GM18858 (cell line): Measurements from ENCODE around the gene ALDH3B2.
"Not testable (repeated sequence)": the region's sequence is repeated elsewhere in the genome, so short reads cannot be mapped to it uniquely, and the experiment has no call there.

Source experiments
- ATAC-seq: cut with Tn5 transposase; IDR thresholded peaks from one replicate; pipeline ENCODE4 v1.9.1; 2021; ENCODE audit not compliant: unreplicated experiment

The ALDH3B2 gene

DNA sequence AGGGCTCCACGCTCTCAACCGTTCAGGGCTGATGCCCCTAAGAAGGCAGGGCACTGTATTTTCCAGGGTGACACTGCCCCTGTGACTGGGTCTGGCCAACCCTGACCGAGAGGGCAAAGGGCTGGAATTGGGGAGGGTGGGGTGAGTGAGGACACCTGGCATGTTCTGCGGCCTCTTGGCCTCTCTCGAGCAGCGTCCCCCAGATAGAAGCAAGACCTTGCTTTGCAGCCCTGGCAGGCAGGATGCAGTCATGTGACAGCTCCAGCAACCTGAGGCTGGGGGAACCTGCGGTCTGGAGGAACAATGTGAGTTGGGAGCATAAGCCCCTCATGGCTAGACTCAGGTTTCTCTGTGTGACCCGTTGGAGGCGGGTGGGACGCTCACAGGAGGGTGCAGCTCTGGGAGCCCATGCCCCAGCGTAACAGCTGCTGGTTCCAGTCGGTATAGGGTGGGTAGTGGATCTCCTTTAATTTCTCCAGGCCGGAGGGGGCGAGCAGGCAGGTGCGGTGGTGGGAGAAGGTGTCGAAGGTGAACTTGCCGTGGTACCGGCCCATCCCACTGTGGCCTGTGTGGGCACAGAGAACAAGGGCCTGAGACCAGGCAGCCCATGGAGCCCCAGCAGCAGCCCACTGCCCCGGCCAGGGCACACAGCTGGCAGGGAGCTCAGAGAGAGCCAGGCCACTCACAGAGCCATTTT is 11.4 kb downstream of the ALDH3B2 start:
- no peak for ATAC-seq

DNA sequence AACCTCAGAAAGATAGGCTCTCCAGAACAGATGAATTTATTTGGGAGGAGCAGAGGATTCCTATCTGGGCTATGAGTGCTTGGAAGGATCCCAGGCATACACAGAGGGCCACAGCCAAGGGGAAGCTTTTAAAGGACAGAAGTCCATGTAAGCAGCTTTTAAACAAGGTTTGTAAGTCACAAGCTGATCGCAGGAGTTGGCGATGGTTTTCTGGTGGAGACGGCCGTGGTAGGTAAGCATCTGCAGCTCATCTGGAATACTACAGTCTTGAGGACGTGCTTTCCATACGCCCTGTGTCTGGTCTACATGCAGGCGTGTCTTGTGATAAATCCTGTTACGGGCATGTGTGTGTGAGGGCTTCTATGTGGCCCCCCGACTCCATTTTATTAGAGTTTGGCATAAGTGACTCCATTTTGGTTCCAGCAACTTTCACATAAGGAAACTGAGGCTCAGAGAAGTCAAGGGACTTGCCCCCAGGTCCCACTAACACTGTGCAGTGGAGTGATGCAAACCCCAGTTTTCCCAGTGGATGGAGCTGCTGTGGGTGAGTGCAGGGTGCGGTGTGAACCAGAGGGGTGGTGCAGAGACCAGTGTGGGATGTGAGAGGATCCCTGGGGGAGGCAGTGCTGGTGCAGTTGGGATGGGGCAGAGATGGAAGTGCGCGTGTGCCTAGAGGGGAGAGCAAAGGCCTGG is 12.1 kb downstream of the ALDH3B2 start:
- ATAC-seq = no peak

DNA sequence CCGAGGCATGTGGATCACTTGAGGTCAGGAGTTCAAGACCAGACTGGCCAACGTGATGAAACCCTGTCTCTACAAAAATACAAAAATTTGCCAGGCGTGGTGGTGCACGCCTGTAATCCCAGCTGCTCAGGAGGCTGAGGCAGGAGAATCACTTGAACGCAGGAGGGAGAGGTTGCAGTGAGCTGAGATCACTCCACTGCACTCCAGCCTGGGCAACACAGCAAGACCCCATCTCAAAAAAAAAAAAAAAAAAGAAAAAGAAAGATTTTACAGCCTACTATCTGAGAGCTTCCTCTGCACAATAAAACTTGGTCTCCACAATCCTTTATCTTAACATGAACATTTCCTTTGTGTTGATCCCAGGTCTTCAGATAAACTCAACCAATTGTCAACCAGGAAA is 13.7 kb downstream of the ALDH3B2 start:
- ATAC-seq = not testable (repeated sequence)

DNA sequence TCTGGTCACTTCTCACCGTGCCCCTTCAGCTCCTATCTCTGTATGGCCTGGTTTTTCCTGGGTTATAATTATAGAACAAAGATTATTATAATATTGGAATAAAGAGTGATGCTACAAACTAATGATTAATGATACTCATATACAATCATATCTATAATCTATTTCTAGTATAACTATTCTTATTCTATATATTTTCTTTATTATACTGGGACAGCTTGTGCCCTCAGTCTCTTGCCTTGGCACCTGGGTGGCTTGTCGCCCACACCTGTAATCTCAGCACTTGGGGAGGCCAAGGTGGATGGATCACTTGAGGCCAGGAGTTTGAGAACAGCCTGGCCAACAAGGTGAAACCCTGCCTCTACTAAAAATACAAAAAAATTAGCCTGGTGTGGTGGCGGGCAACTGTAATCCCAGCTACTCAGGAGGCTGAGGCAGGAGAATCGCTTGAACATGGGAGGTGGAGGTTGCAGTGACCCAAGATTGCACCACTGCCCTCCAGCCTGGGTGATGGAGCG is 14.7 kb downstream of the ALDH3B2 start:
- not testable (repeated sequence) for ATAC-seq

DNA sequence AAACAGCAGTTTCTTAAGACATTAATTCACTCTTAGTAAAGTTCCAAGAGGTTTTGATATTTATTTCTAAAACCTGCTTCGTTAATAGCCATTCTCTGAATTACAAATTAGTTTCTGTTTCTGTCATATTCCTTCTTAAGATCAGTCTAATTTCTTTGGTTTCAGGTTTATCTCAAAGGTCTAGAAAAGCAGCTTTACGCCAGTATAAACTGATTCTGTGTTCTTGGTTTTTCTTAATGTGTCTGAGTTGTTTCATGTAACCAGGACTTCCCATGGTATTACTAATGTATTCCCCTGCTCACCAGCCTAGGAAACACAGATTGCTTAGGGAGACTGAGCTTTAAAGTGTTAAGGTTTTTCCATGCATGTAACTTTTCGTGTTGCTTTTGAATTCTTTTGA is 17.1 kb downstream of the ALDH3B2 start:
- no peak for ATAC-seq

DNA sequence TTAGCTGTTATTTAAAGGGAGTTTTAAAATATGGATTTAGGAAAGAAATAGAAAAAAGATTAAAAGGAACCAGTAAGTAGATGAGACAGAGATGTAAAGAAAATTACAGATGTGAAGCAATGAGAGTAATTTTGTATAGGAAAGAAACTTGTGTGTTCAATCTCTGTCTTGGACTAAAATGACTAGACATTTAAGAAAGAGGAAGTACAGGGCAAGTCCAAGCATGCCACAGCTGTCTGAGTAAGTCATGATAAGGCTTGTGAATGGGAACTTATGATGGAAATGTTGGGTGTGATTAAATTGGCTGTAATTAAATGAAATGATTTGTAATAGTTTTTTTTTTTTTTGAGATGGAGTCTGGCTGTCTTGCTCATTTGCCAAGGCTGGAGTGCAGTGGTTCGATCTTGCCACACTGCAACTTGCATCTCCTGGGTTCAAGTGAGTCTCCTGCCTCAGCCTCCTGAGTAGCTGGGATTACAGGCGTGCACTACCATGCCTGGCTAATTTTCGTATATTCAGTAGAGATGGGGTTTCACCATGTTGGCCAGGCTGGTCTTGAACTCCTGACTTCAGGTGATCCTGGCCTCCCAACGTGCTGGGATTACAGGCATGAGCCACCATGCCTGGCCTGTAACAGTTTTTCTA is 18.0 kb downstream of the ALDH3B2 start:
- ATAC-seq = no peak

DNA sequence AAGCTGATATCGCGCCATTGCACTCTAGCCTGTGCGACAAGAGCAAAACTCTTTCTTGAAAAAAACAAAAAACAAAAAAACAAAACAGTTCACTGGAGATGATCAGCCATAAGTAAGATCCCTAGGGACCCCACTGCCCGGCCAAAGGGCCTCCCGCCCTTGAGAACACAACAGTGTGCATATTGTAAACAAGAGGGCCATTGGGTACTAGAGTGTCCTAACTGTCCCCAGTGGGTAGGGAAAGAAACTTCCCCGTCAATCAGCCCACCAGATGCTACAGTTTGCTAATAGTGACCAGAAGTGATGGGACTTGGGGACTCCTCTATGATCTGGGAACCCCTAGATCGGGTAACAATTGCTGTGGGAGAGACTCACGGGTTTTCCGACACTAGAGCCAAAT is 20.2 kb downstream of the ALDH3B2 start:
- no peak for ATAC-seq

DNA sequence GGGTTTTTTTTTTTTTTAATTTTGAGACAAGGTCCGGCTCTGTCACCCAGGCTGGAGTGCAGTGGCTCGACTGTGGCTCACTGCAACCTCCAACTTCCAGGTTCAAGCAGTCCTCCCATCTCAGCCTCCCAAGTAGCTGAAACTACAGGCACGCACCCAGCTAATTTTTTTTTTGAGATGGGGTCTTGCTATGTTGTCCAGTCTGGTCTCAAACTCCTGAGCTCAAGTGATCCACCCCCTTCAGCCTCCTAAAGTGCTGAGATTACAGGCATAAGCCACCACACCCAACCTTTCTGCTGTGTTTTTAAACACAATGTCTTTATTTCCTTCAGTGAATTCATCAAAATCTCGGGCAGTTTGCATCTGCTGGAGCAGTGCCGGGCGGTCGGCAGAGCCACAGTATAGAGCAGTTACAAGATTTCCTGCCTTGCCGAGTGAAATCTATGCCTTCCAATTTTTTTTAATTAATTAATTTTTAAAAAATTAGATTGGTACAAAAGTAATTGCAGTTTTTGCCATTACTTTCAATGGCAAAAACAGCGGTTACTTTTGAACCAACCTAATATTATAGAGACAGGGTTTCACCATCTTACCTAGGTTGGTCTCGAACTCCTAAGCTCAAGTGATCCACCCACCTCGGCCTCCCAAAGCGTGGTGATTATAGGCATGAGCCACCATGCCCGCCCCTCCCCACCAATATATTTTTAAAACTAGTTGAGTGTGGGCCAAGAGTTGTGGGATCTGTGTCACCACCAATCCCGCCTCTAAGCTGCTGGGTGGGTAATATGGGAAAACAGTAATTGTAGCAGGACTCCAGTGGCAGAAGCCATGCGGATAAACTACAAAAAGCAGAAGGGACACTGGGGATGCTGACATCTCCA is 21.2 kb downstream of the ALDH3B2 start:
- no peak for ATAC-seq

DNA sequence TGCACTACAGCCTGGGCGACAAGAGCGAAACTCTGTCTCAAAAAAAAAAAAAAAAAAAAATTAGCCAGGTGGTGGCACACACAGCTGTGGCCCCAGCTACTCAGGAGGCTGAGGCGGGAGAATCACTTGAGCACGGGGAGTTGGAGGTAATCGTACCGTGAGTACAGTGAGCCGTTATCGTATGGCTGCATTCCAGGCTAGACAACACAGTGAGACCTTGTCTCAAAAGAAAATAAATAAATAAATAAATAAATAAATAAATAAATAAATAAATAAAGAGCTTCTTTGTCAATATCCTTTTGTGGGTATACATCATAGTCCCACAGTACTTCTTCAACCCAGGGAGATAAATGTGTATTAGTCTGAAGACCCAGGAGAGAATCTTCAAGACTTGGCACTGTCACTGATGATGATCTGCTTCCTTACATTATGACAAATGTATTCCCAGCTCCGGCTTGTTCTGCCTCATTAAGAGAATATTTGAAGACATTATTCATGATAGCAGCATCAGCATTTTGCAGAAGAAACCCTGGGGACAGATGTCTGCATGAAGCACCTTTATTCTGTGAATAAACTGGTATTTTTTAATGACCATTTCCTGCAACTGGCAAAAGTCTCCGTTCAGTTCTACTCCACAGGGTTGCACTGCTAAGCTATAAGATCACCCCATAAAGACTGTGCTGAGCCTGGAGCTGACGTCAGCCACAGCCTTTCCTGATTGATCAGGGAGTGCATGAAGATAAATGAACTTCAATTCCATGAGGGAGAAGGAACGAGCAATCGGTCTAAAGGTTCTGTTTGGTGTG is 22.2 kb downstream of the ALDH3B2 start:
- ATAC-seq = no peak

DNA sequence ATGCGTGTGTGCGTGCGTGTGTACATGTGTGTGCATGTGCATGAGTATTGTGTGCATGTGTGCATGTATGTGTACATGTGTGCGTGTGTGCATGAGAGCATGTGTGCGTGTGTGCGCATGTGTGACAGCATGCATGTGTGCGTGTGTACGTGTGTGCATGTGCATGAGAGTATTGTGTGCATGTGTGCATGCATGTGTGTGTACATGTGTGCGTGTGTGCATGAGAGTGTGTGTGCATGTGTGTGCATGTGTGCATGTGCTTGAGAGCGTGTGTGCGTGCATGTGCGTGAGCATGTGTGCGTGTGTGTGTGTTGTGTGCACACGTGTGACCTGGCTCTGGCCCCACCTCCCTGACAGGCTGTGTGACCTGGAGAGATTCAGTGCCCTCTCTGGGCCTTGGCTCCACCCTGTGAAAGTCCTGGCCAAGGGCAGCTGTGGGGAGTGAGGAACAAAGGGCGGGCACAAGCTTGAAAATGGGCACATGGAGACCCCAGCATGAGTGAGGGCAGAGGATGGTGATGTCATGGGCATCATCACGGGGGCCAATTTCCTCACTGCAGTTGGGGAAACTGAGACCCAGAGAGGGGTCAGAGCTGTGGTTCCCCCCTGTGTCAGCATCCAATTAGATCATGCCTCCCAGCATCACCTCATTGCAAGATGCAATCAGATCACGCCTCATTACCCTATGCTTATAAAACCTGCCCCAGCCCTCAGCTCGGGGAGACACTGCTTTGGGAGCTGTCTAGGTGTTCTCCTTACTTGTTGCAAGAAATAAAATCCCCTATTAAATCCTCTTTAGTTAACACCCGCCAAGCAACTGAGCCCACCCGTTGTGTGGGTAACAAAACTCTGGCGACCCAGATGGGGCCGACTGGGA is 24.6 kb downstream of the ALDH3B2 start:
- no peak for ATAC-seq

DNA sequence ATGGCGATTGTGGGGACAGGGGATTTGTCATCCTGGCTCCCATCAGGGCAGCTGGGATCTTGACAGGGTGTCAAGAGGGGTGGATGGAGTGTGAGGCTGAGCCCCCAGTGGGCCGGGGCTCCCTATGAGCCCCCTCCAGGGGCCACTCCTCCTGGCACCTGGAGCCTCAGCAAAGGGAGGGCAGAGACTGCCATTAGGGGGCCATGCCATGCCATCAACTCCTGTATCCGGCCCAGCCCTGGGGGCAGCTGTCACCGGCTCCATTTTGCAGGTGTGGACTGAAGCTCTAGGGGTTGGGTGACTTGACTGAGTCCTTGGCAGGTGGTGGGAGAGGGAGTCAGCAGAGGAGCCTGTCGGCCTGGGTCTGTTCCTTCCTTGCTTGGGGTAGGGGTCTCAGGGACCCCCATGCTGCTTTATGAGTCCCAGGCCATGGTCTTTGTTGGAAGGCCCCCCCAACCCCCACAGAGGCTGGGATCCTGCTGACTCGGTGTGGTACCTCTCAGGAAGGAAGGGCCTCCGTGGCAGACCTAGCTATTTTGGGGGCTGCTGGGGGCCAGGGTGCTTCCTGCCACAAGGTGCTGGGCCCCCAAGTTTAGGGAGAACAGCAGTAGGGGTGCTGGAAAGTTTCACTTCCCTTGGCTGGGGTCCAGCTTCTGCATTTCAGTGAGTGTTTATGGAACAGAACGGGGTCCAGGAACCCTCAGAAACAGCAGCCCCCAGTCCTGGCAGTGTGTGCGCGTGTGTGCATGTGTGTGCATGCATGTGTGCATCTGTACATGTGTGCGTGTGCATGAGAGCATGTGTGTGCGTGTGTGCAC is 25.4 kb downstream of the ALDH3B2 start:
- no peak for ATAC-seq

DNA sequence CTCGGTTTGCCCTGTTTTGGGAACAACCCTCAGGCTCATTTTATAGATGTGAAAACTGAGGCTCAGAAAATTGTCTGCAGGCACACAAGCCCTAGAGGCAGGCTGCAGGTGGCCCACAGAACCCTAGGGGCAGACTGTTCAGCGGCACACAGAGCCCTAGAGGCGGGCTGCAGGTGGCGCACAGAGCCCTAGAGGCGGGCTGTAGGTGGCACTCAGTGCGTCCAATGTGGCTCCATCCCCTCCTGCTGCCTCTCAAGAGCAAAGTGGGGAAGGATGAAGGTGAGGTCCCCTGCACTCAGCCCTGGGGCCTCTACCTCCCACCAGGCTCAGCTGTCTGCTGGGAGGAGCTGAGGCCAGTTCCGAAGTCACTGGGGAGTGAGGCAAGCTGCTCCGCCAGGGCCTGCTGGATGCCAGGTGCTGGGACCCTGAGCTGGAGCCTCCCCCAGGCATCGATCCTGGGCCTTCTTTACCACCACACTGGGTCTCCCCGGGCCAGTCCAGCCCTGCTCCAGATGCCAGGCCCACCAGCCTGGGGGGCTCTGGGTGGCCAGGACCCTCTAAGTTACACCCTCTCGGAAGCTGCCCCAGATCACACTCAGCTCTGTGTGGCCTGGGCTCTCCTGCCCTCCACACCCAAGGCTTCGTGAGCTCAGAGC is 26.2 kb downstream of the ALDH3B2 start:
- no peak for ATAC-seq

DNA sequence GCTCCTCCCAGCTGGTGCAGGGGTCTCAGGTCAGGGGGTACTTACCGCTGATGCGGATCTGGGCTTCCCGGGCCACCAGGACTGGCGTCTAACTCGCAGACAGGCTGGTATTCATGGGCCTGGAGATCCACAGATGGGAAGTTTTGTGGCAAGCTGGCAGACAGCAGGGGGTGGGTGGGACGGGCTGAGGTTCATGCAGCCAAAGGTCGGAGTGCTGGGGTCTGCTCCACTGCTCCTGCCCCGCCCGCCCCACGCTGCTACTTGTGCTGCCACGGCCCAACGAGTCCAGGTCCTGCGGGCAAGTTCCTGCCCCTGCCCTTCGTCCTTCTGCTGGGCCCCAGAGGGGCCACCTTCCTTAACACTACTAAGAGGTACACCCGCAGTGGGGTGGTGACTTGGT is 27.0 kb downstream of the ALDH3B2 start:
- ATAC-seq = no peak

DNA sequence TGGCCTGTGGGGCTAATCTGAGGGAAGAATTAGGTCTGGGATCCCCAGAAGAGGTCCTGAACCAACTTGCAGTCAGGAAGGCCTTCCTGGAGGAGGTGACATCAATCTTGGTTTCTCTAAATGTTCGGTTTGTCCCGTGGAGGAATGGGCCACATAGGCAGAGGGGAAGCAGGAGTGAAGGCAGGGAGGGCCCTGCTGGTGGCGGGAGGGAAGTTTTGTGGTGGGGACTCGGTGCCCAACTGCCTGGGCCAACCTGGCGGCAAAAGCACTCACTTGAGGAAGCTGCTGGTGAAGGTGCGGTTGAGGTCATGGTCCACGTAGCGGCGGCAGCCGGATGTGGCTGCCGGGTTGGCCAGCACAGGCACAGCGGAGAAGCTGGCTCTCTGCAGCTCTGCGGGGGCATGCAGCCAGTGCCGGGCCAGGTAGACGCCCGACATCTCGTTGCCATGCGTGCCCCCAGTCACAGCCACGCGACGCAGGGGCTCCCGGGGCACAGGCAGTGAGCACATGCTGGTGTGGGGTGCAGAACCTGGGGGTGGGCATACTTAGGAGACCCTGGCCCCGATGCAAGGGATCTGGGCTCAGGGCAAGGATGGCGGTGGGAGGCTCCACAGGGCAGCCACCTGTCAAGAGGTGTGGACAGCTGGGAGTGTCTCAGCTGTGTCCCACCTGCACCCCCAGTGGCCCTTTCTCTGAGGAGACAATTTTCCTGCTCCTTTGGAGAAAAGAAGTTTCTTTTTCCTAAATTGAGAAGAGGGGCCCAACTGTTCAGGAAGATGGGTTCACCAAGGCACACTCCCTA is 27.7 kb downstream of the ALDH3B2 start:
- no peak for ATAC-seq

DNA sequence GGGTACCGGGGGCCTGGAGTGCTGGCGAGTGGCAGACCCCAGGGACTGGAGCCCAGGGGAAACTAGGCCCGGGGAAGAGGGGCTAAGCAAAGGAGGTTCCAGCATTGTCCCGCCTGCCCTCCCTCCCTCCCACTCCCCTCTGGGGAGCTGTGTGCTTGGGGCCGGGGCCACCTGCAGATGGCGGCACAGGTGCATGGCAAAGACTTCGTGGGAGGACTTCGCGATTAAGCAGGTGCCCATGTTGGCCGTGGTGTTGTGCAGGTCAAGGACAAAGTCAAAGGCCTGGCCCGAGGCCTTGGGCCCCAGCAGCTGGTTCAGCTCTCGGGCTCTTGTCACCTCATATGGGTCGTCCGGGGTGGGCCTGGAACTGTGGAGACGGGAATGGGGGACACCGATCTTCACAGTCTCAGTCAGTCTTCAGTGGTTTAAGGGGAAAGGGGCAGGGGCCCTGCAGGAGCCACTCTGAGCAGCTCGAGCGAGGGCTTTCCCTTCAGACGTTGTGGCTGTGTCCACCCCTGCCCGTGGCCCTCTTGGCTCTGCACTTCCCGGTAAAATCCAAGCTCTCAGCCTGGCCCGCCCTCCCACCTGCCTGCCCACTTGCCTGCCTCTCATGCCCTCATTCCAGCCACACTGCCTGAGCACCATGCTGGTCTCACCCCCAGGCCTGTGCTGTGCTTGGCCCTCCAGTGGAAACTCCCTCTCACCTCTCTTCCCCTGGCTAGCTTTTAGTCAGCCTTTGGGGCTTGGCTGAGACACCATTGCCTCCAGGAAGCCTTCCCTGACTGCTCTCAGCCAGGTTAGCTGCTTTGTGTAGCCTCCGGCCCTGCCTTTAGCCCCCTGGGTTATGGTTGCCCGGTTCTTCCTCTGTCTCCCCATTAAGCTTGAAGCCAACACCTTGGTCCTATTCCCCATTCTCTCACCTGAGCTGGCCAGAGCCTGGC is 28.6 kb downstream of the ALDH3B2 start:
- ATAC-seq = no peak
